GM12878 (cell line): ENCODE data around the gene DENND1A. TPM values are rescaled to one million over a fixed set of nuclear protein-coding genes. Genes with fewer than 3 reads are reported as not detected.

Experiments
- CHD1 ChIP-seq: IDR thresholded peaks from 2 replicates; pipeline ENCODE4 v1.6.1; 2012; ENCODE audit warnings: low read depth, low read length, improper control_type of control experiment
- FOS ChIP-seq: IDR thresholded peaks from 3 replicates; pipeline ENCODE4 v1.6.1; 2011; ENCODE audit warnings: borderline replicate concordance; ENCODE audit not compliant: insufficient read length; ENCODE audit errors: extremely low read depth
- HSF1 ChIP-seq: fragments of 150-350 bp; IDR thresholded peaks from 2 replicates; pipeline ENCODE4 v1.6.1; 2014; ENCODE audit warnings: mild to moderate bottlenecking, low read depth, low read length
- SRF ChIP-seq, 2 experiments: IDR thresholded peaks; 2 replicates each; pipeline ENCODE4 v1.6.1; 2011; ENCODE audit warnings: low read depth in 2 of 2, low read length in 2 of 2, mild to moderate bottlenecking in 1 of 2, moderate library complexity in 1 of 2
- STAT3 ChIP-seq: IDR thresholded peaks from 2 replicates; pipeline ENCODE4 v1.6.1; 2011; ENCODE audit warnings: low read depth, low read length, improper control_type of control experiment
- USF1 ChIP-seq: IDR thresholded peaks from 2 replicates; pipeline ENCODE4 v1.6.1; 2011; ENCODE audit warnings: borderline replicate concordance, low read depth, mild to moderate bottlenecking, moderate library complexity, mixed read lengths, low read length; ENCODE audit not compliant: insufficient read depth; ENCODE audit errors: extremely low read length
- YBX1 ChIP-seq: fragments of 450-650 bp; IDR thresholded peaks from 2 replicates; pipeline ENCODE4 v1.6.1; 2016; ENCODE audit warnings: antibody characterized with exemption
- polyA plus RNA-seq, 11 experiments: library from polyadenylated mRNA; depleted of rRNA in 4 of 11; unstranded in 6 of 11; stranded (reverse) in 5 of 11; fragments of >200 nt; fragmentation: Nextera tagmentation in 4 of 11; fragmentation: Illumina TruSeq in 1 of 11; extraction: Ambion mirVana in 4 of 11; extraction: Trizol in 1 of 11; gene quantifications; 1 replicate in 1 of 11; 2 replicates in 10 of 11; pipeline versions ENCODE4 v1.2.1 to v1.2.3, GENCODE V29; 2011 to 2016; ENCODE audit warnings: inconsistent platforms in 2 of 11, missing spikeins in 2 of 11, low read depth in 1 of 11
- total RNA-seq, 4 experiments: library from RNA; depleted of rRNA in 3 of 4; stranded (reverse); fragments of >200 nt in 3 of 4; fragmentation: Illumina TruSeq in 1 of 4; extraction: Trizol in 1 of 4; gene quantifications; 2 replicates each; pipeline versions ENCODE4 v1.2.1 to v1.2.3, GENCODE V29; 2013 to 2021
- TF ChIP-seq, protein P1 (sequence below): fragments of 450-650 bp; IDR thresholded peaks from 2 replicates; pipeline ENCODE4 v1.6.1; 2018; ENCODE audit warnings: mild to moderate bottlenecking, low read depth, moderate library complexity; ENCODE audit not compliant: partially characterized antibody
- TF ChIP-seq, protein P2 (sequence below): IDR thresholded peaks from 2 replicates; pipeline ENCODE4 v1.6.1; 2012; ENCODE audit warnings: low read depth, low read length, improper control_type of control experiment

The DENND1A gene
- total and polyA plus RNA-seq, 10 of the 15 experiments (the other 5 are each of a cell fraction or from before 2014, with no cell fraction given): 14.1 to 48.6 (median 35.2) TPM

DNA sequence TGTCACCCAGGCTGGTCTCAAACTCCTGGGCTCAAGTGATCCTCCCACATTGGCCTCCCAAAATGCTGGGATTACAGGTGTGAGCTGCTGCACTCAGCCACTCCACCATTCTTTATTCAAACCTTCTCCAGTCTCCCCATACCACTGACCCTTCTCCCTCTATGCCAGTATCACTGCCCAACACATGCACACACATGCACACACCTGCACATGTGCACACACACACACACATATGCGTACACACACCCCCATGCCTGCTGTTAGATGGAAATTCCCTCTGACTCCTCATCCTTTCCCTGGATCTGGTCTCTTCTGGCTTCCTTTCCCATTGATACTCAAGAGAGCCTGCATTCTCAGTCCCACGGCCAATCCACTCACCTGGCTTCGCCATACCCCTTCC, 404.0 kb downstream of the DENND1A start (continued):
- TF ChIP-seq SRF (IDR thresholded peaks at IDR 0.05; ENCODE audit: low read depth in 2 of 2, low read length in 2 of 2): no peak
- no peak for TF ChIP-seq HSF1
- TF ChIP-seq, protein P1, sequence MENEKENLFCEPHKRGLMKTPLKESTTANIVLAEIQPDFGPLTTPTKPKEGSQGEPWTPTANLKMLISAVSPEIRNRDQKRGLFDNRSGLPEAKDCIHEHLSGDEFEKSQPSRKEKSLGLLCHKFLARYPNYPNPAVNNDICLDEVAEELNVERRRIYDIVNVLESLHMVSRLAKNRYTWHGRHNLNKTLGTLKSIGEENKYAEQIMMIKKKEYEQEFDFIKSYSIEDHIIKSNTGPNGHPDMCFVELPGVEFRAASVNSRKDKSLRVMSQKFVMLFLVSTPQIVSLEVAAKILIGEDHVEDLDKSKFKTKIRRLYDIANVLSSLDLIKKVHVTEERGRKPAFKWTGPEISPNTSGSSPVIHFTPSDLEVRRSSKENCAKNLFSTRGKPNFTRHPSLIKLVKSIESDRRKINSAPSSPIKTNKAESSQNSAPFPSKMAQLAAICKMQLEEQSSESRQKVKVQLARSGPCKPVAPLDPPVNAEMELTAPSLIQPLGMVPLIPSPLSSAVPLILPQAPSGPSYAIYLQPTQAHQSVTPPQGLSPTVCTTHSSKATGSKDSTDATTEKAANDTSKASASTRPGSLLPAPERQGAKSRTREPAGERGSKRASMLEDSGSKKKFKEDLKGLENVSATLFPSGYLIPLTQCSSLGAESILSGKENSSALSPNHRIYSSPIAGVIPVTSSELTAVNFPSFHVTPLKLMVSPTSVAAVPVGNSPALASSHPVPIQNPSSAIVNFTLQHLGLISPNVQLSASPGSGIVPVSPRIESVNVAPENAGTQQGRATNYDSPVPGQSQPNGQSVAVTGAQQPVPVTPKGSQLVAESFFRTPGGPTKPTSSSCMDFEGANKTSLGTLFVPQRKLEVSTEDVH: no peak
- no peak for TF ChIP-seq FOS
- no peak for TF ChIP-seq YBX1
- TF ChIP-seq, protein P2, sequence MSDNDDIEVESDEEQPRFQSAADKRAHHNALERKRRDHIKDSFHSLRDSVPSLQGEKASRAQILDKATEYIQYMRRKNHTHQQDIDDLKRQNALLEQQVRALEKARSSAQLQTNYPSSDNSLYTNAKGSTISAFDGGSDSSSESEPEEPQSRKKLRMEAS: no peak
- no peak for TF ChIP-seq CHD1
- TF ChIP-seq STAT3: no peak
- no peak for TF ChIP-seq USF1
